HepG2 (cell line): ENCODE measurements around the gene PIEZO1. TPM values are rescaled to one million over a fixed set of nuclear protein-coding genes. Genes with fewer than 3 reads are reported as not detected.
A peak's percentile ranks its signal among the peaks of the same experiment; 100 is the strongest.

Experiments used
- BCL6 ChIP-seq: IDR thresholded peaks from 2 replicates; pipeline ENCODE4 v1.6.1; 2016; ENCODE audit warnings: missing genetic modification reagents, missing compliant biosample characterization
- CREM ChIP-seq, 2 experiments: sonication (generic) in 1 of 2; formaldehyde crosslinking in 1 of 2; IDR thresholded peaks; 2 replicates each; pipeline versions ENCODE4 v1.4.0 to v1.6.1; 2016 to 2020; ENCODE audit warnings: antibody characterized with exemption in 1 of 2, mild to moderate bottlenecking in 1 of 2, missing genetic modification reagents in 1 of 2
- HDAC2 ChIP-seq: sonication (generic); formaldehyde crosslinking; IDR thresholded peaks from 2 replicates; pipeline ENCODE4 v1.4.0; 2020; ENCODE audit warnings: missing genetic modification reagents
- HNF1B ChIP-seq: sonication (generic); formaldehyde crosslinking; IDR thresholded peaks from 2 replicates; pipeline ENCODE4 v1.5.1; 2020; ENCODE audit warnings: mild to moderate bottlenecking, moderate library complexity, missing genetic modification reagents
- KDM2A ChIP-seq: sonication (generic); formaldehyde crosslinking; IDR thresholded peaks from 2 replicates; pipeline ENCODE4 v1.4.0; 2020; ENCODE audit warnings: low read depth, missing genetic modification reagents, borderline replicate concordance
- MAX ChIP-seq: IDR thresholded peaks from 2 replicates; pipeline ENCODE4 v1.6.1; 2012; ENCODE audit warnings: inconsistent platforms
- MAZ ChIP-seq, 2 experiments: sonication (generic) in 1 of 2; formaldehyde crosslinking in 1 of 2; IDR thresholded peaks; 2 replicates each; pipeline versions ENCODE4 v1.5.0 to v1.6.1; 2012 to 2020; ENCODE audit warnings: low read depth in 2 of 2, mild to moderate bottlenecking in 2 of 2, borderline replicate concordance in 1 of 2, improper control_type of control experiment in 1 of 2, low read length in 1 of 2, missing genetic modification reagents in 1 of 2, moderate library complexity in 1 of 2
- MIXL1 ChIP-seq: IDR thresholded peaks from 2 replicates; pipeline ENCODE4 v1.6.1; 2016
- NR2C2 ChIP-seq: sonication (generic); formaldehyde crosslinking; IDR thresholded peaks from 2 replicates; pipeline ENCODE4 v1.4.0; 2020; ENCODE audit warnings: missing genetic modification reagents, mild to moderate bottlenecking, moderate library complexity, borderline replicate concordance
- ONECUT2 ChIP-seq: sonication (generic); formaldehyde crosslinking; IDR thresholded peaks from 2 replicates; pipeline ENCODE4 v1.4.0; 2020; ENCODE audit warnings: missing genetic modification reagents
- RBAK ChIP-seq: sonication (generic); formaldehyde crosslinking; IDR thresholded peaks from 2 replicates; pipeline ENCODE4 v1.5.1; 2020; ENCODE audit warnings: mild to moderate bottlenecking, missing genetic modification reagents
- RXRA ChIP-seq: sonication (generic); formaldehyde crosslinking; IDR thresholded peaks from 2 replicates; pipeline ENCODE4 v1.5.1; 2020; ENCODE audit warnings: missing genetic modification reagents
- SOX5 ChIP-seq: IDR thresholded peaks from 2 replicates; pipeline ENCODE4 v1.6.1; 2016; ENCODE audit warnings: borderline replicate concordance
- SP1 ChIP-seq, 2 experiments: fragments of 450-650 bp in 1 of 2; sonication (generic) in 1 of 2; formaldehyde crosslinking in 1 of 2; IDR thresholded peaks; 2 replicates each; pipeline versions ENCODE4 v1.4.0 to v1.6.1; 2016 to 2020; ENCODE audit warnings: missing genetic modification reagents in 1 of 2
- TFE3 ChIP-seq: IDR thresholded peaks from 2 replicates; pipeline ENCODE4 v1.6.1; 2016
- ZBED4 ChIP-seq: sonication (generic); formaldehyde crosslinking; IDR thresholded peaks from 2 replicates; pipeline ENCODE4 v1.4.0; 2020; ENCODE audit warnings: missing genetic modification reagents, borderline replicate concordance
- ZFP36L1 ChIP-seq: sonication (generic); formaldehyde crosslinking; IDR thresholded peaks from 2 replicates; pipeline ENCODE4 v1.8.0; 2022; ENCODE audit warnings: mild to moderate bottlenecking, missing genetic modification reagents, moderate library complexity
- ZNF205 ChIP-seq: IDR thresholded peaks from 2 replicates; pipeline ENCODE4 v1.6.1; 2018; ENCODE audit warnings: missing biosample characterization, missing genetic modification reagents
- ZNF770 ChIP-seq: sonication (generic); formaldehyde crosslinking; IDR thresholded peaks from 2 replicates; pipeline ENCODE4 v1.5.0; 2020; ENCODE audit warnings: mild to moderate bottlenecking, missing genetic modification reagents
- ZNF772 ChIP-seq: sonication (generic); formaldehyde crosslinking; IDR thresholded peaks from 2 replicates; pipeline ENCODE4 v1.5.0; 2020; ENCODE audit warnings: mild to moderate bottlenecking, missing genetic modification reagents
- polyA plus RNA-seq, 8 experiments: library from polyadenylated mRNA; depleted of rRNA in 3 of 8; stranded (reverse) in 7 of 8; unstranded in 1 of 8; fragments of >200 nt; fragmentation: Illumina TruSeq in 4 of 8; extraction: Trizol in 4 of 8; gene quantifications; 2 replicates each; pipeline versions ENCODE4 v1.2.1 to v1.2.3, GENCODE V29; 2011 to 2016; ENCODE audit warnings: low read depth in 4 of 8, missing spikeins in 1 of 8, mixed read lengths in 1 of 8; ENCODE audit not compliant: insufficient read depth in 1 of 8
- total RNA-seq, 5 experiments: library from RNA; depleted of rRNA; stranded (reverse); fragments of >200 nt; fragmentation: Illumina TruSeq; extraction: Trizol; gene quantifications; 2 replicates each; pipeline ENCODE4 v1.2.3, GENCODE V29; 2016; ENCODE audit warnings: low read depth in 1 of 5

The PIEZO1 gene
- total and polyA plus RNA-seq, 2 of the 13 experiments (the other 11 are each of a cell fraction or from before 2014, with no cell fraction given): 67.9 to 85.0 TPM

- TF ChIP-seq ZNF205 (CRISPR knock-in tag): peak; percentile 79; the same call in 1 of the 2 replicates
- peak; percentile 98 for TF ChIP-seq RXRA
- TF ChIP-seq MIXL1 (CRISPR knock-in tag): peak; percentile 99
- TF ChIP-seq ZFP36L1 (CRISPR knock-in tag): no peak
- TF ChIP-seq MAX: peak; percentile 86
- peak; percentile 66; the same call in 1 of the 2 replicates for TF ChIP-seq ZNF770 (CRISPR knock-in tag)
- peak; percentile 82; the same call in 1 of the 2 replicates for TF ChIP-seq TFE3
- TF ChIP-seq HNF1B (CRISPR knock-in tag): peak; percentile 76
- no peak for TF ChIP-seq ONECUT2 (CRISPR knock-in tag)
- TF ChIP-seq NR2C2: peak; percentile 82
- peak; percentile 74 for TF ChIP-seq KDM2A (CRISPR knock-in tag)
- TF ChIP-seq CREM (IDR thresholded peaks at IDR 0.05): peak; percentile 63
- no peak for TF ChIP-seq CREM (CRISPR knock-in tag; IDR thresholded peaks at IDR 0.05)
- TF ChIP-seq RBAK (CRISPR knock-in tag): peak; percentile 58; the same call in 1 of the 2 replicates
- peak; percentile 90 for TF ChIP-seq SOX5
- TF ChIP-seq MAZ (IDR thresholded peaks at IDR 0.05; ENCODE audit: borderline replicate concordance, low read depth, low read length): peak; percentile 80
- TF ChIP-seq MAZ (CRISPR knock-in tag; IDR thresholded peaks at IDR 0.05; ENCODE audit: low read depth): no peak
- TF ChIP-seq SP1 (IDR thresholded peaks at IDR 0.05): no peak
- peak; percentile 96 for TF ChIP-seq SP1 (CRISPR knock-in tag; IDR thresholded peaks at IDR 0.05)
- peak; percentile 97 for TF ChIP-seq ZBED4 (CRISPR knock-in tag)
- peak; percentile 97 for TF ChIP-seq HDAC2 (CRISPR knock-in tag)
- peak; percentile 92 for TF ChIP-seq BCL6 (CRISPR knock-in tag)
- TF ChIP-seq ZNF772 (CRISPR knock-in tag): no peak
These were observed 21.4 kb downstream of the PIEZO1 start (continued) for GRCh38 chr16:88763502-88764053.
